T-helper 22 cell (primary cell): ENCODE results near the gene ARF1.

Experiments
- DNase-seq: peaks from one replicate; pipeline ENCODE4 v3.0.0-alpha.2; 2020; ENCODE audit warnings: low read depth

The ARF1 gene

DNA sequence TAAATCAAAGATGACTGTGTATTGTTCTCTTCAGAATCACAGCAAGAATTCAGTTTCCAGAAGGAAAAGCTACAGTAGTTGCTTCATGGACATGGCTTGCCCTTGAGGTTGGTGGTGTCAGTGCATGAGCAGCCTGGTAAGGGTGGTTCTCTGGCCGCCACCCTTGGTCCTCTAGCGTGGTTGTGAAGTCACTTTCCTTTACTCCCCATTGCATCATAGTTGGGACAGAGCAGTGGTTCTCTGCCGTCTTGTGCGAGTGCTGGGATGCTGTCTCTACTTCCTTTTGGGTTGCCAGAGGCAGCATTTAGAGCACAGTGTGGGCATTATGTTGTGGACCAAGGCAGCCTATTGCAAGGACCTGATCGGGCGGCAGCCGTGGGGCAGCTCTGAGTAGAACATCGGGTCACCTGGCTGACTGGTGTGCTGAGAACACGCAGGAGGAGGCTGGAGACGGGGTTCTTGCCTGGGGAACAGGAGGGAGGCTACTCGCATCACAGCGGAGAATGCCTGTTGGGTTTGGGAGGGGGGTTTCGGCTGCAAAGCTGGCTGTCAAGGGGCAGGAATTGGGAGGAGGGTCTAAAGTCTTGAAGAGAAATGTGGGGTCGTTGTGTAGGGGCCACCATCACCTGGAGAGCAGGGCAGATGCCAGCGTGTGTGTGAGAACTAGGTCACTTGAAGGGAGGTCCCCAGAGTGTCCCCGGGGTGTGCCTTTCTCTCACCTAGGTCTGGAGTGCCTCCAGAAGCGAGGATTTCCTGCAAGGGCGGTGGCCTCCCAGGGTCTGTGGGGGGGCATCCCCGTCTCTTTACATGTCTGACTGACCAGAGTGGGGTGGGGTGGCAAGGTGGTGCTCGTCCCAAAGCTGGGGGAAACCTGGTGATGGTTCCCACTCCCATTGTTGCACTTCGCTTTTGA lies 6.3 kb downstream of the ARF1 start:
- no peak for DNase-seq

DNA sequence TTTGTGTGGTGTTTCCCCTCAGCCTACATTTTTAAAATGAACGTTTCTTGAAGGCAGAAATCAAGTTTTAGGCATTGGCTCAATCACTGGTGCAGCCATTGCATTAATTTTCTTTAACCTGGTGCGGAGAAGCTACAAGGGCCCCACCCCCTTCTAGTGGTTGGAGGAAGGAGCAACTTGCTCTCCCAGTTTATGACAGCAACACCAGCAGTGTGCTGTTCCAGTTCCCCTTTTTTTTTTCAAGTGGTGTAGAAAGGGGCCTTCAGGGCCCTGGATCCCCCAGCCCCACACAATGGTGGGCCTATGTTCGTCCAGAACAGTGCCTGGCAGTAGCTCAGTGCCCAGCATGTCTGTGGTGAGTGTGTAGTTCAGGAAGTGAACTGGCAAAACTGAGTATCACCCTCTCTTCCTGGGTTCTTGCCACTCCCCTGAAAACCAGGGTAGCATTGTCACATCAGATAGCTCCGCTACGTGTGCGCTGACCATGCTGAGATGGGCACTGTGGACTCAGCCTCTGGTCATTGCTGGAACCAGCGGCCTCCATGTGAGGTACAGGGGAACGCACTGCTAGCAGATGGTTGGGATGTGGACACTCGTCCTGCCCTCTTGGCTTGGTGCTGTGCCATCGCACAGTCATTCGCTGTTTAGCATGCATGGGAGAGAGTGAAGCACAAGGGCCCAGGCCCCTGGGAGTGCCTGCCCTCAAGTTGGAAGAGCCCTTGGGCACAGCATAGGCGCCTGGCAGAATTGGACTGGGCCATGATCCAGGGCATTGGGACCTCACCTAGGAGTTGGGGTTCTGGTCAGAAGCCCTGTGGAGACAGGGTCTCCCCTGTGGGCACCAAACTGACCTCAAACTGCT lies 7.2 kb downstream of the ARF1 start:
- no peak for DNase-seq

DNA sequence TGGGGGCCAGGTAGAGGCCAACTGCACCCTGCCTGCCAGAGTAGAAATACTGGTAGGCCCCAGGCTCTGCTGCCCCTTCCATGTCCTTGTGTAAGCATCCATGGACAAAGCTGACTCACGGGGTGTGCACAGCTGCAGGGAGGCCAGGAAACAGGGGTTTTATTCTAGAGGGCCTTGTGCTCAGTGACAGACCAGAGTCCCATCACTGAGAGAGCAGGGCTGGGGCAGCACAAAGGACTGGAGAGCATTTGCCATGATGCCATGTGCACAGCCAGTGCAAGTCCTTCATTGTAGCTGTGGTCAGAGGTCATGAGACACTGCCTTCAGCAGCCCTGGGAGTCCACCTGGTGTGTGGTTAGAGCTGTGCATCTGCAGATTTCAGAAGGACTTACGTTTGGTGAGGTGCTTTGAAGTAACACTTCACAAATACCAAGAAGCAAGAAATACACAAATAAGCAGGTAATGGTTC lies 8.1 kb downstream of the ARF1 start:
- DNase-seq, result no peak

DNA sequence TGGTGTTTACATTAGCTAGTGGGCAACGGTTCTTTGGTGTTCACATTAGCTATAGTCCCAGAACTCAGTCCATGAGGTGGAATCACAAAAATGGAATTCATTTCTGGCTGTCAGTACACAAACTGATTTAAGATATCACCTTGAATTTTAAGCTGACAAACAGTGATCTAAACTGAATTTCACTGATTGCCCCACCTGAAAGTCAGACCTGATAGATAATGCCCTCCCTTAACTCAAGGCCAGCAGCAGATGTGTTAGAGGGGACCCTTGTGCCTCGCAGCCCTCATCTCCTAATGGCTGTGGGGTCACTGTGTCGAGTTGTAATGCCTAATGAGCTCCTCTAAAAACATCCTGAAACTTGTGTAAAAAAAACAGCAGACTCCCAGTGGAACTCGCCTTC lies 8.6 kb downstream of the ARF1 start:
- no peak for DNase-seq

DNA sequence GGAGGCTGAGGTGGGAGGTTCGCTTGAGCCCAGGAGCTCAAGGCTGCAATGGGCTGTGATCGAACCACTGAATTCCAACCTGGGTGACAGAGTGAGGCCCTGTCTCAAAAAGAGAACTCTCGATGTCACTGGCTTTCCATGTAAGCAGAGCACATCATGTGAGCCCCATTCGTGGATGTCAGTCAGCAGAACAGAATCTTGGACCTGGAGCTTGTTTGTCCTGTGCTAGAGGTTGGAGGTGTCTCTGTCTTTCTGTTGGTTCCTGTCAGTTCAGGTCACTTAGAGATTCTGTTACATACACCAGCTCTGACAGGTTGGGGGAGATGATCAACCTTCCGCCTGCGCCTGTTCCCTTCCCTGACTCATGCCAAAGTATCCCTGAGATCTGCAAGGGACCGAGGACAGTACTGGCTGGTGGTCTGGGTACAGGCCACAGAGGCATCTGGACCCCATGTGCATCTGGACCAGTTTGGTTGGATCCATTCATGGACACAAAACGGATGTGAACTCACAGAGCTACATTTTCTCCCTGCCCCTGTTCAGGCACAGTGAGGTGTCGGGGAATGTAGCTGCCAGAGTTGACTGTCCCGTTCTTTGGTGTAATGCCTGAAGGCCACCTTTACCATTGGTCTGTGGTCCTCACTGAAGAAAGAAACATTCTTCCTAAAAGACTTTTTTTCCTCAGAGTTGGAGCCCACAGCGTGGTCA lies 10.0 kb downstream of the ARF1 start:
- DNase-seq, result no peak

DNA sequence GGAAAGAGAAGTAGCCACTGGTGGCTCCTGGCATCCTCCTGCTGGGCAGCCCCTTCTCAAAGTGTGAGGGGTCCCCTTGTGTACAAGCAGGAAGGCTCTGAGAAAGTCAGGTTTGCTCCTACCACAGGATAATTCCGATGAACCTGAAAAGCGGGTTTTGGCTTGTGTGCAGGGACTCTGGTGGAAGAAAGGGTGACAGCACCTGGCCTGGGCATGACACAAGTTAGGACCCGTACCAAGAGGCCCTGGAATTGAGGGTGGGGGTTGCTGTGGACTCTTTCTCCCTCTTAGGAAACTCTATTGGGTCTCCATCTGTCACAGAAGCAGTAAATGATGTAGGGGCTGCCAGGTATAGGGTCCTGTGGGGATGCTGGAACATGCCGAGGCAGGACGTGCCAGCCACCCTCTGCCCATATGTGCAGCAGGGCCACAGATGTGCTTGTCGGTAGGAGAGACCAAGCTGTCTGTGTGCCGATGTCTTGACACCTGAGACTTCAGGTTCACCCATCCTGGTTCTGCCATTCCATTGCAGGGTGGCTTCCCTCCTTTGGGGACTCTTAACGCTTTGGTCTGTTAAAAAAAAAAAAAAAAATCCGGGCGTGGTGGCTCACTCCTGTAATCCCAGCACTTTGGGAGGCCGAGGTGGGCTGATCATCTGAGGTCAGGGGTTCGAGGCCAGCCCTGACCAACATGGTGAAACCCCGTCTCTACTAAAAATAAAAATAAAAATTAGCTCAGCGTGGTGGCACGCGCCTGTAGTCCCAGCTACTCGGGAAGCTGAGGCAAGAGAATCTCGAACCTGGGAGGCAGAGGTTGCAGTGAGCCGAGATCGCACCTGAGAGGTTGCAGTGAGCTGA lies 10.8 kb downstream of the ARF1 start:
- DNase-seq, result no peak

DNA sequence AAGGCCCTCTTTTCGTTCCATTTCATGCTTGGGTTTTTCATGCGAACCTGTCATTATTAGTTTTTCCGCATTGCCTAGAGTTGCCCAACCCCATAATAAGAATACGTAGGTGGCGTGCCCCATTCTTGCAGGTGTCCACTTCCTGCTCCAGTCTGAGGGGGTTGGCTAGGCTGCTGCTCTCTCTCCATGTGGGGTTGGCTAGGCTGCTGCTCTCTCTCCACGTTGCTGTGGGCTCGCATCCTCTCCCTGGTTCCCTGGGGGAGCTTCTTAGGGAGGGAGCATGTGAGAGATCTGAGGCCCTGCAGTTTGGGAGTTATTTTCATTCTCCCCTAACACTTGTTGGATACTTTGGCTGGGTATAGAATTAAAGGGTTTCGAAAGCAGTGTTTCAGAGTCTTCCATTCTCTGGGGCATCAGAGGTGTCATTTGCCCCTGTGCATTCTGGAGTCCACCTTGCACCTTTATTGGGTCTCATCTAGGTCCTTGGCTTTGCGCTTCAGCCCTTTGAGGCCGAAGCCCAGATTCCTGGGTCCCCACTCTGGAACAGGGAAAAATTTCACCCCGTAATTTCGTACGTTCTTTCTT lies 12.0 kb downstream of the ARF1 start:
- DNase-seq, result no peak

DNA sequence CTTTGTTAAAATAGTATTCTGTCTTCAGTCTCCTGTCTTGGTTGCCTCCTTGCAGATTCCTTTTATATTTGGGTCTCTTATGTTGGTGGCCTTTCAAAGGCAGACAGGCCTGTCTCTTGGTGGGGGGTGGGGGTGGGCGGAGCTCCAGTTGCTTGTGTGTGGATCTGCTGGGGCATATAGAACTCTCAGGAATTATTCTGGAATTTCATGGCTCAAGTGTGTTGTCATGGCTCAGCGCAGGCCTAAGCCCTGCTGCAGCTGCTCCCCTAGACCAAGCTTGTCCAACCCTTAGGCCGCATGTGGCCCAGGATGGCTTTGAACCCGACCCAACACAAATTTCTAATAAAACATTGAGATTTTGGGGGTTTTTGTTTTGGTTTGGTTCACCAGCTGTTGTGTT lies 12.7 kb downstream of the ARF1 start:
- DNase-seq, result no peak

DNA sequence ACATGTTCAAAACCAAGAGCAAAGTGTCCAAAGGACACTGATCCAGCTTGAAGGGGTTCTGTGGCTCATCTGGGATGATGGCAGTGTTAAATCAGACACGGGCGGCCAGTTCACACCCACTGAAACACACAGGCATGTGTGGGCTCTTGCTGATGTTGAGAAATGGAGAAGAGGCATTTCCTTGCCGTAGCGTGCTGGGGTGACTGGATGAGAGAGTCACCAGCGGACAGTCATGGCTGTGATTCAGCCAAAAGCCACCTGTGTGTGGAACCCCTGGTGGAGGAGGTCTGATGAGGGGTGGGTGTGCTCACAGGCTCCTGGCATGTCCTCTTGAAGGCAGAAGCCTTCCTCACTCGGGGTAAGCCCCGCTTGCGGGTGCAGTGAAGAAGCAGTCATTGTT lies 13.4 kb downstream of the ARF1 start:
- DNase-seq, result no peak

DNA sequence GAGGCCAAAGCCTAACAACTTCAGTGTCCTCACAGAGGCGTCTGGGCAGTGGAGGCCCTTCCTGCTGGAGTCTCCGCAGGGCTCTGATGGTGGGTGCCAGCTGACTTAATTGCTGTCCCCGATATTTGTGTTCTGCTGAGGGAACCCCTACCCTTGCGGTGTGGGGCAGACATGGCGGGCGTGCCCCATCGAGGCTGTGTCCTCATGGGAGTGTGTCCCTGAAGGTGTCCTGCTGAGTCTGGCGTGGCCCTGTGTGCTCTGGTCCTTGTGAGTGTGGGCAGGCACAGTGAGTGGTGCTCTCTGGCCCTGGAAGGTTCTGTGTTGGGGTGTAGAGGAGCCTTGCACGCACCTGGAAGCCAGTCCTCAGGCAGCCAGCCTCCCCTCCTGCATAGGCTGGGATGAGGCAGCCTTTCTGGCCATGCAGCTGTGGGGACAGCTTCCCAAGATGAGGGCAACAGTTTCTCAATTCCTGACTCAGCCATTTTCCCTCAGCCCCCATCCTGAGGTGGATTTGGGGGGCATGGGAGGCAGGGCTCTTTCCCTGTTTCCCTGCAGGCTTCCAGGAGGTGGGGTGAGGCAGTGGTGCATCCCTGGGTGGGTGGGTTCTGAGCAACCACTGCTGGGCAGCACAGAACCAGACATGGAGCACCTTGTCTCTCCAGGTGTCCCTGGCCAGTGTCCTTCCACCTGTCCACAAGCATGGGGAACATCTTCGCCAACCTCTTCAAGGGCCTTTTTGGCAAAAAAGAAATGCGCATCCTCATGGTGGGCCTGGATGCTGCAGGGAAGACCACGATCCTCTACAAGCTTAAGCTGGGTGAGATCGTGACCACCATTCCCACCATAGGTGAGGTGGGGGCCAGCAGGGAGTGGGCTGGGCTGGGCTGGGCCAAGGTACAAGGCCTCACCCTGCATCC lies 14.2 kb downstream of the ARF1 start:
- DNase-seq, result no peak

DNA sequence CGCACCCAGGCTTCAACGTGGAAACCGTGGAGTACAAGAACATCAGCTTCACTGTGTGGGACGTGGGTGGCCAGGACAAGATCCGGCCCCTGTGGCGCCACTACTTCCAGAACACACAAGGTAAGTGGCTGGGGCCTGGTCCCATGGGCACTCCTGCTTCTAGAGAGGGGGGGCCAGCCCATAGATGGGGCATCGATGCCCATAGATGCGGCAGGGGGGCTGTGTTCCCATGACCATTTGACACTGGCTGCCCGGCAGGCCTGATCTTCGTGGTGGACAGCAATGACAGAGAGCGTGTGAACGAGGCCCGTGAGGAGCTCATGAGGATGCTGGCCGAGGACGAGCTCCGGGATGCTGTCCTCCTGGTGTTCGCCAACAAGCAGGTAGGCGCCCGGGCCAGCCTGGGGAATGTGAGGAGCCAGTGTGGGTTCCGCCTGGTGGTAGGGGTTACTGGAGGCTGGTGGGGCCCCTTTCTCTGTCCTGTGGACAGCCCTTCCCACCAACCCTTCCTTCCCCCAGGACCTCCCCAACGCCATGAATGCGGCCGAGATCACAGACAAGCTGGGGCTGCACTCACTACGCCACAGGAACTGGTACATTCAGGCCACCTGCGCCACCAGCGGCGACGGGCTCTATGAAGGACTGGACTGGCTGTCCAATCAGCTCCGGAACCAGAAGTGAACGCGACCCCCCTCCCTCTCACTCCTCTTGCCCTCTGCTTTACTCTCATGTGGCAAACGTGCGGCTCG lies 15.0 kb downstream of the ARF1 start:
- DNase-seq, result no peak

DNA sequence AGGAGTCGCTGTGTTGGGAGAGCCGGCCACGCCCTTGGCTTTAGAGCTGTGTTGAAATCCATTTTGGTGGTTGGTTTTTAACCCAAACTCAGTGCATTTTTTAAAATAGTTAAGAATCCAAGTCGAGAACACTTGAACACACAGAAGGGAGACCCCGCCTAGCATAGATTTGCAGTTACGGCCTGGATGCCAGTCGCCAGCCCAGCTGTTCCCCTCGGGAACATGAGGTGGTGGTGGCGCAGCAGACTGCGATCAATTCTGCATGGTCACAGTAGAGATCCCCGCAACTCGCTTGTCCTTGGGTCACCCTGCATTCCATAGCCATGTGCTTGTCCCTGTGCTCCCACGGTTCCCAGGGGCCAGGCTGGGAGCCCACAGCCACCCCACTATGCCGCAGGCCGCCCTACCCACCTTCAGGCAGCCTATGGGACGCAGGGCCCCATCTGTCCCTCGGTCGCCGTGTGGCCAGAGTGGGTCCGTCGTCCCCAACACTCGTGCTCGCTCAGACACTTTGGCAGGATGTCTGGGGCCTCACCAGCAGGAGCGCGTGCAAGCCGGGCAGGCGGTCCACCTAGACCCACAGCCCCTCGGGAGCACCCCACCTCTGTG lies 15.9 kb downstream of the ARF1 start:
- DNase-seq, result no peak

DNA sequence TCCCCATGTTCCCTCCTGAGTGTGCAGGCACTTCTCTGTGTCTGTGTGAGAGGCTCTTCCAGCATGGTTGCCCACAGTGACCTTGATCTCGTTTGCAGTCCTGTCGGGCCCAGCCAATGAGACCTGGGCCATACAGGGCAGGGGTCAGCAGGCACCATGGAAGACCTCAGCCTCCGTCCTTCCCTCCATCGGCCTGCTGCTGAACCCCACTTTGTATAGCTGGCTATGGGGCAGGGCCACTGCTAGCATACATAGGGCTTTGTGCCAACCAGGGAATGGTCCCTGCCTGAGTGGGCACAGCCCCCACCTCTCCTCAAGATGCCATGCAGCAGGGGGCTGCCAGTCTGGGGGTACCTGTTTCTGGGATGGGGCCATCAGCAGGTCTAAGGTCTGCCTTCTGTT lies 16.8 kb downstream of the ARF1 start:
- DNase-seq, result no peak

DNA sequence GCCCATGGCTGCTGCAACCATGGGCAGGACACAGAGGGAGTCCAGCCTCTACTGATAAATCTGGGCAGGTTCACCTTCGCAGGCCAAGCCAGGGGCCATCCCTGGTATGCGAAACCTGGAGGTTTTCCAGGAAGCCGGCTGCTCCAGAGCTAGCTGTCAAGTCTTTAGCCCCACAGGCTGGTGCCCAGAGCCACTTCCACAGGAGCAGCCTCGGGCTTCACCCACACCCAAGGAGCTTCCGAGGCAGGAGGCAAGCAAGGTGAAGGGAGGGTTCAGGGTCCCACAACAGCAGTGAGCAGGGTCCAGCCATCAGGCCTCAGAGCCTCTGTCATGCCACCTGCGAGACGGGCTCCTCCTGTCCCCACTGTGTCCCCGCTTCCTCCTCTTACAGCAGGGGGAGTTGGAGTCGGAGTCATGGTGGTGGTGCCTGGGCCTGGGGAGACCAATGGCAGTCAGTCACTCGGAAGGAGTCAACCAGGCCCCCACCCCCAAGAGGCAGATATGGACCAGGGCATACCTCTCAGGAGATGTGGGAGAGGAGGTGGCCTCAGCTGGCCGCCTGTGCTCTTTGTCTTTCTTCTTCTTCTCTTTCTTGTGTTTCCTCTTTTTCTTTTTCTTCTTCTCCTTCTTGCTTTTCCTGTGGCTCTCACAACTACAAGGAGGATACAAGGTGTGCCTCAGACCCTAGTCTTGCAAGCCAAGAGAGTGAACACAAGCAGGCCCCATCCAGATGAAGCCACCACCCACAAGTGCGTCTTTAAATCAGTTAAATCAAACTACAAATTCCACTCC lies 18.5 kb downstream of the ARF1 start:
- no peak for DNase-seq

DNA sequence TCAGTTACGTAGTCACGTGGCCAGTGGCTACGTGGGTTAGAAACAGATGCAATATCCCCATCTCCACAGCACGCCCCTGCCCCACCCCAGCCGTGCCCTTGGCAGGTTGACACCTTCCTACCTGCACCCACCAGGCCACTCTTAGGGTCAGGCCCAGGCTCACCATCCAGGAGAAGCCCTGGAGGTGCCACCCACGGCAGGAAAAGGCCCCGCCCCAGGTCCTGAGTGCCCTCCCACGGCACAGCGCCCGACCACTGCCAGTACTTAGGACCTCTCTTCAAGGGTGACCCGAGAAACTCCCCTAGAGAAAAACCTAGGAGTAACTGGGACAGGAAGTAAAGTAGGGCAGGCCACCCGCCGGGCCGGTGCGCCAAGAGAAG lies 19.1 kb downstream of the ARF1 start:
- no peak for DNase-seq

DNA sequence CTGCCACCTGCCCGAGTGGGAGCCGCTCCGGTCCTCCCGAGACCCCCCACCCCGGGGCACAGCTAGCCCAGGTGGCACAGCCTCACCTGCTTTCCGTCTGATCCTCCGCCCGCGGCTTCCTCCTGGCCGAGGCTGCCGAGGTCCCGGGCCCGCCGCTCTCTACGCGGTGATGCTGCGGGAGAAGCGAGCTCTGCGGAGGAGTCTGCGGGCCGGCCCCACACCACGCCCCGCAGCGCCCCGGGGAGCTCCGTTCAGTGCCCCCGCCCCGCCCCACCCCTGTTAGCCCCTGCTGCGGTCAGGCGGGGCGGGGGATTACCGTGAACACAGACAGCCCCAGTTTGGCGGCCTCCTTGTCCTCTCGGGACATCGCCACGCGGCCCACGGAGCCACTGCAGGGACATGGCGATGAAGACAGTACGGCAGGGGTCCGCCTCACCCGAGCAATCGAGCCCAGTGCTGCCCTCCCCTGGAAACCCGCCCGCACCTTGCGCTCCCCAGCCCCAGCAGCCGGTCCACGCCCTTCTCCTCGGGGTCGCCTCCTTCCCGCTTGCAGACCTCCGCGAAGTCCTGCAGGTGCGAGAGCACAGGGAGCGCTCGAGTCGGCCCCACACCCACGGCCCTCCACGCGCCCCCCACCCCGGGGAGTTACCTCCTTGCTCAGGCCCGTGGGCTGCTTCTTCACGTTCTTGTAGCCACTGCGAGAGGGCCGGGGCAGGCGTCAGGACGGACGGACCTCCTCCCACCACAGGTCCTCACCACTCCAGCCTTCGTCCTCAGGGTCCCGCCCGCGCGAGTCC lies 19.7 kb downstream of the ARF1 start:
- DNase-seq, result peak; percentile 61
